KMS-11 (cell line): Measurements from ENCODE around the gene ERC2.

Source experiments
- H2AFZ ChIP-seq: fragments of 200-600 bp; sonication (generic); 2 replicates; pipeline ENCODE4 v1.6.1; 2016; ENCODE audit warnings: antibody characterized with exemption, mixed run types, low read depth
- H3K27ac ChIP-seq: fragments of 200-600 bp; sonication (generic); 2 replicates; pipeline ENCODE4 v1.6.1; 2016; ENCODE audit warnings: mild to moderate bottlenecking, mixed run types
- H3K27me3 ChIP-seq: fragments of 200-600 bp; sonication (generic); 2 replicates; pipeline ENCODE4 v1.6.1; 2017; ENCODE audit warnings: mild to moderate bottlenecking, low read depth, mixed run types, moderate library complexity; ENCODE audit not compliant: insufficient read depth
- H3K36me3 ChIP-seq: fragments of 200-600 bp; sonication (generic); 2 replicates; pipeline ENCODE4 v1.6.1; 2017; ENCODE audit warnings: mild to moderate bottlenecking, mixed run types; ENCODE audit not compliant: insufficient read depth
- H3K4me1 ChIP-seq: fragments of 200-600 bp; sonication (generic); 2 replicates; pipeline ENCODE4 v1.6.1; 2016; ENCODE audit warnings: mild to moderate bottlenecking, low read depth, mixed run types; ENCODE audit not compliant: poor library complexity, severe bottlenecking
- H3K4me2 ChIP-seq: fragments of 200-600 bp; sonication (generic); 2 replicates; pipeline ENCODE4 v1.7.0; 2016; ENCODE audit warnings: mild to moderate bottlenecking, mixed run types
- H3K4me3 ChIP-seq: fragments of 200-600 bp; sonication (generic); IDR thresholded peaks from 2 replicates; pipeline ENCODE4 v1.6.1; 2017; ENCODE audit warnings: low read depth, low read length, mixed read lengths; ENCODE audit not compliant: insufficient read depth
- H3K79me2 ChIP-seq: fragments of 200-600 bp; sonication (generic); 2 replicates; pipeline ENCODE4 v1.6.1; 2016; ENCODE audit warnings: low read depth, mixed run types; ENCODE audit not compliant: insufficient read depth
- H3K9ac ChIP-seq: fragments of 200-600 bp; sonication (generic); 2 replicates; pipeline ENCODE4 v1.6.1; 2016; ENCODE audit warnings: mild to moderate bottlenecking, mixed run types
- H4K20me1 ChIP-seq: fragments of 200-600 bp; sonication (generic); 2 replicates; pipeline ENCODE4 v1.6.1; 2016; ENCODE audit warnings: mild to moderate bottlenecking, mixed run types; ENCODE audit not compliant: insufficient read depth
- CTCF ChIP-seq: fragments of 200-600 bp; sonication (generic); conservative IDR thresholded peaks from 2 replicates; pipeline ENCODE4 v1.6.1; 2017; ENCODE audit warnings: low read depth, mild to moderate bottlenecking, antibody characterized with exemption, low read length, moderate library complexity, mixed read lengths

Gene ERC2

GRCh38 chr3:56147354-56147753, 320.9 kb downstream of the ERC2 start:
- H4K20me1 ChIP-seq, result no peaks in the 10 kb centered on the region
- no peak overlapping the region for H3K27ac ChIP-seq
- no peaks in the 10 kb centered on the region for H3K36me3 ChIP-seq
- H3K4me2 ChIP-seq, result no peak overlapping the region
- no peak for TF ChIP-seq CTCF
- H3K79me2 ChIP-seq, result no peaks in the 10 kb centered on the region
- H3K27me3 ChIP-seq, result no peaks in the 10 kb centered on the region
- no peak overlapping the region for H2AFZ ChIP-seq
- no peak overlapping the region for H3K4me3 ChIP-seq
- no peak overlapping the region for H3K9ac ChIP-seq
- no peaks in the 10 kb centered on the region for H3K4me1 ChIP-seq

- Histone ChIP-seq H3K27ac (no peak overlapping the region), H3K4me2 (no peak overlapping the region), H3K36me3 (no peaks in the 10 kb centered on the region), H3K79me2 (no peaks in the 10 kb centered on the region), H2AFZ (no peak overlapping the region), H3K4me3 (no peak overlapping the region), H3K9ac (no peak overlapping the region), H4K20me1 (no peaks in the 10 kb centered on the region), H3K4me1 (no peaks in the 10 kb centered on the region), H3K27me3 (no peaks in the 10 kb centered on the region)
- no peak for TF ChIP-seq CTCF
These were observed 322.9 kb downstream of the ERC2 start for GRCh38 chr3:56145410-56145809.

DNA sequence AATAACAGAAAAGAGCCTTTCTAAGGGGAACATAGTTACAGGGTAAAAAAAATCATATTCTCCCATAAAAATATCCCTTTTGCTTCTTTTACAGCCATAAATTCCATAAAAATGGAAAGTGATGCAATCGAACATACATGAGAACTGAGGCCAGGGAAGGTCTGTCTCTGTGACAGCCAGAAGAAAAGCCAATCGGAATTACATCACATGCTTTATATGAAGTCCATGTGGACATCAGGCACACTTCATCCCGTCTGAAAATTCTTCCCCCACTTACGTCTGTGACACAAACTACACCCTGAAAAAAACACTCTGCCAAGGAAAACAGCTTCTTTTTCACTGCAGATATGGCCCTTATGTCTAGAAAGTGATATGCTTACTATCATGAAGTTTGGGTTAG, 323.5 kb downstream of the ERC2 start:
- Histone ChIP-seq H4K20me1 (no peaks in the 10 kb centered on the region), H3K4me1 (no peaks in the 10 kb centered on the region), H3K36me3 (no peaks in the 10 kb centered on the region), H3K79me2 (no peaks in the 10 kb centered on the region), H3K27ac (no peak overlapping the region), H3K4me3 (no peak overlapping the region), H3K9ac (no peak overlapping the region), H3K27me3 (no peaks in the 10 kb centered on the region), H2AFZ (no peak overlapping the region), H3K4me2 (no peak overlapping the region)
- no peak for TF ChIP-seq CTCF

DNA sequence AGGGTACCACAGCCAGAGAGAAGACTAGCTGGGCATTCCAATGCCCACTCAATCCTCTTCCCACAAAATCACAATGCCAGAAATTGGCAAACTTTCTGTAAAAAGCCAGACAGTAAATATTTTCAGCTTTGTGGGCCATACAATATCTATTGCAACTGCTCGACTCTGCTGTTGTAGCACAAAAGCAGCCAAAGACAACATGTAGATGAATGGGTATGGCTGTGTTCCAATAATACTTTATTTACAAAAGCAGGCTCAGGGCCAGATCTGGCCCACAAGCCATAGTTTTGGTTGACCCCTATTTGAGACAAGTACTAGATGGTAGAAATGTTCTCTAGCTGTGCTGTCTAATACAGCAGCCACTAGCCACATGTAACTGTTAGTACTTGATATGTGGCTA, 330.9 kb downstream of the ERC2 start:
- H3K79me2 ChIP-seq, result no peaks in the 10 kb centered on the region
- no peak overlapping the region for H3K9ac ChIP-seq
- H3K4me1 ChIP-seq, result no peaks in the 10 kb centered on the region
- no peak overlapping the region for H3K27ac ChIP-seq
- H4K20me1 ChIP-seq, result no peaks in the 10 kb centered on the region
- H3K27me3 ChIP-seq, result no peaks in the 10 kb centered on the region
- no peak for TF ChIP-seq CTCF
- H3K4me2 ChIP-seq, result no peak overlapping the region
- no peaks in the 10 kb centered on the region for H3K36me3 ChIP-seq
- no peak overlapping the region for H3K4me3 ChIP-seq
- no peak overlapping the region for H2AFZ ChIP-seq

- H3K79me2 ChIP-seq, result no peaks in the 10 kb centered on the region
- H3K27me3 ChIP-seq, result no peaks in the 10 kb centered on the region
- no peak overlapping the region for H3K9ac ChIP-seq
- H3K4me3 ChIP-seq, result no peak overlapping the region
- no peak for TF ChIP-seq CTCF
- H3K27ac ChIP-seq, result no peak overlapping the region
- no peak overlapping the region for H3K4me2 ChIP-seq
- H2AFZ ChIP-seq, result no peak overlapping the region
- no peaks in the 10 kb centered on the region for H4K20me1 ChIP-seq
- no peaks in the 10 kb centered on the region for H3K4me1 ChIP-seq
- H3K36me3 ChIP-seq, result no peaks in the 10 kb centered on the region
These were observed 331.8 kb downstream of the ERC2 start for GRCh38 chr3:56136514-56136913.
